ENCODE measurements around the gene BACH2.

Gene BACH2

DNA sequence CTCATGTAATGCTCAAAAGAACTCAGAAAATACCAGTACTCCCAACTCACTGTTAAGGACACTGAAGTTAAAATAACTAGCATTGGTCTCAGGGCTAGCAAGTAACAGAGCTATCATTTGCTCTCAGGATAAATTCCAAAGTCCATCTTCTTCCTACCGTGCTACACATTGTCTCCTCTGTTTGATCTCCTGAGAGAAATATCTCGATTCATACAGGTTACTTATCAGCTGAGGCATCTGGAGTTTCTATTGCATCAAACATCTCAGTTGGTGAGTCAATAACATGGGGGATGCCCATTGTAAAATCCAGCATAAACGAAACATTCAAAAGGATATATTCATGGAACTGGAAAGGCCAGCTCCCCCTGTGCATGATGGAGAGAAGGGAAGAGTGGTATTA is 147.4 kb downstream of the BACH2 start:
- Histone ChIP-seq H3K9ac (no peak overlapping the region), H3K27ac (no peak overlapping the region), H3K4me1 (ENCODE audit: low read depth, poor library complexity, severe bottlenecking) (peaks cover 12% of the 10 kb centered on the region), H3K79me2 (ENCODE audit: insufficient read depth, low read depth) (no peaks in the 10 kb centered on the region), H3K4me2 (no peak overlapping the region), H3K27me3 (ENCODE audit: insufficient read depth, low read depth) (no peaks in the 10 kb centered on the region), H3K4me3 (IDR thresholded peaks at IDR 0.05; ENCODE audit: insufficient read depth, low read depth, low read length) (no peak overlapping the region), H4K20me1 (ENCODE audit: insufficient read depth) (no peaks in the 10 kb centered on the region), H3K36me3 (ENCODE audit: insufficient read depth) (no peaks in the 10 kb centered on the region), H2AFZ (ENCODE audit: low read depth) (no peak overlapping the region)
- TF ChIP-seq, protein P1, sequence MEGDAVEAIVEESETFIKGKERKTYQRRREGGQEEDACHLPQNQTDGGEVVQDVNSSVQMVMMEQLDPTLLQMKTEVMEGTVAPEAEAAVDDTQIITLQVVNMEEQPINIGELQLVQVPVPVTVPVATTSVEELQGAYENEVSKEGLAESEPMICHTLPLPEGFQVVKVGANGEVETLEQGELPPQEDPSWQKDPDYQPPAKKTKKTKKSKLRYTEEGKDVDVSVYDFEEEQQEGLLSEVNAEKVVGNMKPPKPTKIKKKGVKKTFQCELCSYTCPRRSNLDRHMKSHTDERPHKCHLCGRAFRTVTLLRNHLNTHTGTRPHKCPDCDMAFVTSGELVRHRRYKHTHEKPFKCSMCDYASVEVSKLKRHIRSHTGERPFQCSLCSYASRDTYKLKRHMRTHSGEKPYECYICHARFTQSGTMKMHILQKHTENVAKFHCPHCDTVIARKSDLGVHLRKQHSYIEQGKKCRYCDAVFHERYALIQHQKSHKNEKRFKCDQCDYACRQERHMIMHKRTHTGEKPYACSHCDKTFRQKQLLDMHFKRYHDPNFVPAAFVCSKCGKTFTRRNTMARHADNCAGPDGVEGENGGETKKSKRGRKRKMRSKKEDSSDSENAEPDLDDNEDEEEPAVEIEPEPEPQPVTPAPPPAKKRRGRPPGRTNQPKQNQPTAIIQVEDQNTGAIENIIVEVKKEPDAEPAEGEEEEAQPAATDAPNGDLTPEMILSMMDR (conservative IDR thresholded peaks at IDR 0.05; ENCODE audit: low read depth, low read length) = no peak

DNA sequence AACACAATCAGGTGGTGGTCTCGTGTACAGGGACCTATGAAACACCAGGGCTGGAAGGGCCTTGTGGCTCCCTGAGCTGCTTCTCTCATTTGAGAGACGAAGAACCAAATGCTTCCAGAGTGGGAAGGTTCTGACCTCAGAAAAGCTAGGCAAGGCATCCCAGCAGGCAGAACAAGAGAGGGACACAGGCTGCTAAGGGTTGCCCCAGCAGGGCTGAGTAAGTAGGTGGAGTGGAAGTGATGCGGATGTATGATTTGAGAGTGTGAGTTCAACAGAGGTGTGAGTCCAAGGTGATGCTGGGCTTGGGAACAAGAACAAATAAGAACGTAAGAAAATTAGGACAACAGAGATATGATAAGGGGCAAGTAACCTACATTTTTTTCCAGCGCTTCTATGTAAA is 147.8 kb downstream of the BACH2 start:
- no peaks in the 10 kb centered on the region for H3K79me2 ChIP-seq (ENCODE audit: insufficient read depth, low read depth)
- no peaks in the 10 kb centered on the region for H3K27me3 ChIP-seq (ENCODE audit: insufficient read depth, low read depth)
- H3K27ac ChIP-seq = no peak overlapping the region

DNA sequence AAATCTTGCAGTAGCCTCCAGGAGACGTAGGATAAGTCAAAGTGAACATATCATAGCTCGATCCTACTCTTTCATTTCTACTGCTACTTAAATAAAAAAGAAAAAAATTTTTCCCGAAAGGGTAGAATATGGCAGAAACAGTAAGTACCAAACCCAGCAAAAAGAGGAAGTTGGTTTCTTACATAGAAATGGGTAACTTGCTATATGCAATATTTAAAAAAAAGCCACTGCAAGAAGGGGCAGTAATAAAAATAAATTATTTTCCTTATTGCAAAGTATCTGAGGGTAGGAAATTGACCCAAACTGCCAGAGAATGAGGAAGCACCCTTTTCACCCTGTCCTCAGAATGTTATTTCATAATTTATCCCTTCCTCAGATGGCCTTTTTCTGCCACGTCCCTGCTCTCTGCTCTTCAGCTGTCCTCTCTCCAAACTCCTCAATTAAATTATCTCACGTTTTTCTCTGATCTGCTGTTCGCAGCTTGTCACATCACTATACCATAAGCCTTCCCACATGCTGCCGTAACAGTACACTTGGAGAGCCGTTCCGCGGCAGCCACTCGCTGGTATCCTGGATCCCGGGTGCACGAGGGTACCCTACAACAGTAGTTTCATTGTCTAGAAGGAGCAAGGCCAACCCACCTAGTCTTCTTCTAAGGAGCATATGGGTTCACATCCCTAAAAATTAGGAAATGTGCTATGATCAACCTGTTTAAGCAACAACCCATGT is 149.6 kb downstream of the BACH2 start:
- H2AFZ ChIP-seq (ENCODE audit: low read depth) = no peak overlapping the region
- H3K27ac ChIP-seq = no peak overlapping the region
- peaks cover 14% of the 10 kb centered on the region for H3K4me1 ChIP-seq (ENCODE audit: low read depth, poor library complexity, severe bottlenecking)
- TF ChIP-seq, protein P1 (conservative IDR thresholded peaks at IDR 0.05; ENCODE audit: low read depth, low read length) = no peak
- H4K20me1 ChIP-seq (ENCODE audit: insufficient read depth) = no peaks in the 10 kb centered on the region
- no peak overlapping the region for H3K4me2 ChIP-seq
- no peaks in the 10 kb centered on the region for H3K36me3 ChIP-seq (ENCODE audit: insufficient read depth)
- H3K79me2 ChIP-seq (ENCODE audit: insufficient read depth, low read depth) = no peaks in the 10 kb centered on the region
- H3K27me3 ChIP-seq (ENCODE audit: insufficient read depth, low read depth) = no peaks in the 10 kb centered on the region
- H3K4me3 ChIP-seq (IDR thresholded peaks at IDR 0.05; ENCODE audit: insufficient read depth, low read depth, low read length) = no peak overlapping the region
- H3K9ac ChIP-seq = no peak overlapping the region

More for the DNA sequence above, 147.8 kb downstream of the BACH2 start:
- Histone ChIP-seq H3K4me1 (ENCODE audit: low read depth, poor library complexity, severe bottlenecking) (peaks cover 14% of the 10 kb centered on the region), H3K4me3 (IDR thresholded peaks at IDR 0.05; ENCODE audit: insufficient read depth, low read depth, low read length) (no peak overlapping the region), H3K36me3 (ENCODE audit: insufficient read depth) (no peaks in the 10 kb centered on the region), H4K20me1 (ENCODE audit: insufficient read depth) (no peaks in the 10 kb centered on the region), H2AFZ (ENCODE audit: low read depth) (no peak overlapping the region), H3K9ac (no peak overlapping the region), H3K4me2 (no peak overlapping the region)
- TF ChIP-seq, protein P1 (conservative IDR thresholded peaks at IDR 0.05; ENCODE audit: low read depth, low read length) = no peak

DNA sequence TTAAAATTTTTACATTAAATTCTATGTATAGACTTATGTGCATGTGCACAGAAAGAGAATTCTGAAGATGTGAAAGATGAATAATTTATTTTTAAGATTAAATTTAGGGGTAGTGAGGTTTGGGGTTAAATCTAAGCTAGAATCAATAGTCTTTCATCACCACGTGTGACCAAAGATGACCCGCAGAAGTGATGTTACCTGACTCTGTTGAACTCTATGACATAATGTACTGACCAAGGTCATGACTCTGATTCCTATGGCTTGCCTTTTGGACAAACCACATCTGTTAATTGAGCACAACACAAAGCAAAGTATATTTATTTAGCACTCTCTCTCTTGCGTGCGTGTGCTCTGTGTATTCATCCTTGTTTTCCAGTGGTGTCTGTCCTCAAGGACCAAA is 150.6 kb downstream of the BACH2 start:
- H4K20me1 ChIP-seq (ENCODE audit: insufficient read depth) = no peaks in the 10 kb centered on the region
- H3K27me3 ChIP-seq (ENCODE audit: insufficient read depth, low read depth) = no peaks in the 10 kb centered on the region
- TF ChIP-seq, protein P1 (conservative IDR thresholded peaks at IDR 0.05; ENCODE audit: low read depth, low read length) = no peak
- H3K4me3 ChIP-seq (IDR thresholded peaks at IDR 0.05; ENCODE audit: insufficient read depth, low read depth, low read length) = no peak overlapping the region
- peaks cover 14% of the 10 kb centered on the region for H3K4me1 ChIP-seq (ENCODE audit: low read depth, poor library complexity, severe bottlenecking)
- no peak overlapping the region for H3K27ac ChIP-seq
- no peak overlapping the region for H3K9ac ChIP-seq
- H3K36me3 ChIP-seq (ENCODE audit: insufficient read depth) = no peaks in the 10 kb centered on the region
- H3K4me2 ChIP-seq = no peak overlapping the region
- H3K79me2 ChIP-seq (ENCODE audit: insufficient read depth, low read depth) = no peaks in the 10 kb centered on the region
- H2AFZ ChIP-seq (ENCODE audit: low read depth) = no peak overlapping the region
